Measurements from ENCODE around the gene KIFC3. TPM values are rescaled to one million over a fixed set of nuclear protein-coding genes. Genes with fewer than 3 reads are reported as not detected.

The KIFC3 gene
- total and polyA plus RNA-seq, 2 of the 8 experiments (the other 6 are each of a cell fraction or from before 2014, with no cell fraction given): 2.1 to 7.1 TPM

DNA sequence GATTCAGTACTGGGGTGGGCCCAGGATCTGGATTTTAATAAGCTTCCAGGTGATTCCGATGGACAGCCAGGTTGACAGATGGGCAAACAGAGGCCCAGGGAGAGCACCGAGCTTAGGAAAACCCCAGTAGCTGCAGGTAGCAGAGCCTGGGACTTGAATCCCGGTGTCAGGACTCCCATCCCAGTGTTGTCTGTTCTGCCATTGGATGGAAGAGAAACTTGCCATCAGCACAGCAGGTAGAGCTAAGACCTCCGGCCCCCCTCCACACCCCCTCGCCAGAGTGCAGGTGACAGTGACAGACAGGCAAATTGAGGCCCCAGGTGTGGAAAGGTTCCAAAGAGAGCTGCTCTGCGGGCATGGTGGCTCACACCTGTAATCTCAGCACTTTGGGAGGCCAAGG lies 54.3 kb downstream of the KIFC3 start (continued):
- TF ChIP-seq, protein P1, sequence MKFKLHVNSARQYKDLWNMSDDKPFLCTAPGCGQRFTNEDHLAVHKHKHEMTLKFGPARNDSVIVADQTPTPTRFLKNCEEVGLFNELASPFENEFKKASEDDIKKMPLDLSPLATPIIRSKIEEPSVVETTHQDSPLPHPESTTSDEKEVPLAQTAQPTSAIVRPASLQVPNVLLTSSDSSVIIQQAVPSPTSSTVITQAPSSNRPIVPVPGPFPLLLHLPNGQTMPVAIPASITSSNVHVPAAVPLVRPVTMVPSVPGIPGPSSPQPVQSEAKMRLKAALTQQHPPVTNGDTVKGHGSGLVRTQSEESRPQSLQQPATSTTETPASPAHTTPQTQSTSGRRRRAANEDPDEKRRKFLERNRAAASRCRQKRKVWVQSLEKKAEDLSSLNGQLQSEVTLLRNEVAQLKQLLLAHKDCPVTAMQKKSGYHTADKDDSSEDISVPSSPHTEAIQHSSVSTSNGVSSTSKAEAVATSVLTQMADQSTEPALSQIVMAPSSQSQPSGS (IDR thresholded peaks at IDR 0.05; ENCODE audit: low read length): no peak
- TF ChIP-seq TAF1 (IDR thresholded peaks at IDR 0.05; ENCODE audit: low read depth, low read length) (no peak), NRF1 (IDR thresholded peaks at IDR 0.05; ENCODE audit: low read depth, low read length) (no peak), EZH2 (IDR thresholded peaks at IDR 0.05; ENCODE audit: low read depth, low read length, severe bottlenecking) (no peak), TEAD4 (IDR thresholded peaks at IDR 0.05; ENCODE audit: low read depth, low read length) (no peak), POLR2AphosphoS5 (IDR thresholded peaks at IDR 0.05; ENCODE audit: low read depth, low read length) (no peak), SAP30 (IDR thresholded peaks at IDR 0.05; ENCODE audit: insufficient read depth, insufficient replicate concordance, low read length) (no peak), GABPA (IDR thresholded peaks at IDR 0.05; ENCODE audit: borderline replicate concordance, insufficient read depth, low read length) (no peak)
